ENCODE results near the gene TBC1D13.
"Not testable (repeated sequence)": the region's sequence is repeated elsewhere in the genome, so short reads cannot be mapped to it uniquely, and the experiment has no call there.

TBC1D13 gene

GRCh38 chr9:128782669-128783068 lies 4.4 kb upstream of the TBC1D13 start:
- no peak for DNase-seq (ENCODE audit: low read depth in 3 of 3)

- no peak for DNase-seq (ENCODE audit: low read depth in 3 of 3)
Measured at GRCh38 chr9:128785427-128785826, 1.6 kb upstream of the TBC1D13 start.

- DNase-seq (ENCODE audit: low read depth in 3 of 3) = no peak
Measured at GRCh38 chr9:128787659-128788058, 606 bp downstream of the TBC1D13 start.

- DNase-seq (ENCODE audit: low read depth in 3 of 3) = no peak
Measured at GRCh38 chr9:128788445-128788844, 1.4 kb downstream of the TBC1D13 start.

GRCh38 chr9:128790536-128790935 lies 3.5 kb downstream of the TBC1D13 start:
- no peak for DNase-seq (ENCODE audit: low read depth in 3 of 3)

GRCh38 chr9:128792134-128792533 lies 5.1 kb downstream of the TBC1D13 start:
- DNase-seq (ENCODE audit: low read depth in 3 of 3) = no peak

GRCh38 chr9:128792978-128793686 lies 6.1 kb downstream of the TBC1D13 start:
- DNase-seq (ENCODE audit: low read depth in 3 of 3) = no peak

GRCh38 chr9:128794961-128795360 lies 7.9 kb downstream of the TBC1D13 start:
- not testable (repeated sequence) for DNase-seq (ENCODE audit: low read depth in 3 of 3)

GRCh38 chr9:128798896-128799295 lies 11.8 kb downstream of the TBC1D13 start:
- no peak for DNase-seq (ENCODE audit: low read depth in 3 of 3)

- no peak for DNase-seq (ENCODE audit: low read depth in 3 of 3)
Measured at GRCh38 chr9:128800061-128800460, 13.0 kb downstream of the TBC1D13 start.

GRCh38 chr9:128802482-128802881 lies 15.4 kb downstream of the TBC1D13 start:
- no peak for DNase-seq (ENCODE audit: low read depth in 3 of 3)

GRCh38 chr9:128805661-128806060 lies 18.6 kb downstream of the TBC1D13 start:
- DNase-seq (ENCODE audit: low read depth in 3 of 3) = no peak

GRCh38 chr9:128807827-128808226 lies 20.8 kb downstream of the TBC1D13 start:
- no peak for DNase-seq (ENCODE audit: low read depth in 3 of 3)

- DNase-seq (ENCODE audit: low read depth in 3 of 3) = no peak
Measured at GRCh38 chr9:128808543-128808942, 21.5 kb downstream of the TBC1D13 start.

- DNase-seq (ENCODE audit: low read depth in 3 of 3) = no peak
Measured at GRCh38 chr9:128809036-128809599, 22.1 kb downstream of the TBC1D13 start.

GRCh38 chr9:128809831-128810230 lies 22.8 kb downstream of the TBC1D13 start:
- DNase-seq (ENCODE audit: low read depth in 3 of 3) = no peak

- DNase-seq (ENCODE audit: low read depth in 3 of 3) = no peak
Measured at GRCh38 chr9:128810873-128811272, 23.8 kb downstream of the TBC1D13 start.

- DNase-seq (ENCODE audit: low read depth in 3 of 3) = peak; percentile 95 to 97 (median 95)
Measured at GRCh38 chr9:128818099-128818838, 31.2 kb downstream of the TBC1D13 start, which contains the start of gene ENDOG. TSS of gene ENDOG (plus strand) at chr9:128818500. CDS start at chr9:128818685, 185 bp downstream.

GRCh38 chr9:128818839-128819715 lies 32.0 kb downstream of the TBC1D13 start:
- peak in 2 of 3 donors; percentile 20 to 44 for DNase-seq (ENCODE audit: low read depth in 3 of 3)

GRCh38 chr9:128819716-128820664 lies 32.9 kb downstream of the TBC1D13 start:
- DNase-seq (ENCODE audit: low read depth in 3 of 3) = no peak
